Trophoblast cell (in vitro differentiated cells and primary cell): ENCODE measurements around the gene CELF5.

ENCODE experiments used
- DNase-seq, 2 donors: peaks; one replicate each; pipeline ENCODE4 v3.0.0-alpha.2; 2016
- H2AFZ ChIP-seq: 2 replicates; pipeline ENCODE4 v1.6.1; 2013; ENCODE audit warnings: low read length, moderate library complexity, mild to moderate bottlenecking; ENCODE audit not compliant: insufficient read depth, poor library complexity
- H2AK5ac ChIP-seq: 2 replicates; pipeline ENCODE4 v1.6.1; 2013; ENCODE audit warnings: mild to moderate bottlenecking, low read length
- H2BK120ac ChIP-seq: 2 replicates; pipeline ENCODE4 v1.6.1; 2013; ENCODE audit warnings: low read length, mild to moderate bottlenecking, moderate library complexity; ENCODE audit not compliant: insufficient read depth, poor library complexity
- H2BK12ac ChIP-seq: 2 replicates; pipeline ENCODE4 v1.6.1; 2013; ENCODE audit warnings: mild to moderate bottlenecking, low read length, moderate library complexity
- H2BK5ac ChIP-seq: 2 replicates; pipeline ENCODE4 v1.6.1; 2013; ENCODE audit warnings: low read length, low read depth, moderate library complexity, mild to moderate bottlenecking; ENCODE audit not compliant: poor library complexity
- H3K14ac ChIP-seq: 2 replicates; pipeline ENCODE4 v1.6.1; 2013; ENCODE audit warnings: mild to moderate bottlenecking, low read length
- H3K18ac ChIP-seq: 2 replicates; pipeline ENCODE4 v1.6.1; 2013; ENCODE audit warnings: mild to moderate bottlenecking, low read length
- H3K23ac ChIP-seq: 2 replicates; pipeline ENCODE4 v1.6.1; 2013; ENCODE audit warnings: low read length
- H3K27ac ChIP-seq: 2 replicates; pipeline ENCODE4 v1.5.1; 2013; ENCODE audit warnings: low read depth, mild to moderate bottlenecking, inconsistent platforms, low read length, moderate library complexity
- H3K27me3 ChIP-seq: 2 replicates; pipeline ENCODE4 v1.6.1; 2013; ENCODE audit warnings: inconsistent platforms, mild to moderate bottlenecking, low read length, moderate library complexity; ENCODE audit not compliant: insufficient read depth
- H3K36me3 ChIP-seq, 2 experiments: 1 replicate in 1 of 2; 2 replicates in 1 of 2; pipeline ENCODE4 v1.6.1; 2013; ENCODE audit warnings: low read length in 2 of 2, mild to moderate bottlenecking in 2 of 2, moderate library complexity in 1 of 2; ENCODE audit not compliant: insufficient read depth in 2 of 2, control insufficient read depth in 1 of 2
- H3K4ac ChIP-seq: 2 replicates; pipeline ENCODE4 v1.6.1; 2013; ENCODE audit warnings: low read depth, mild to moderate bottlenecking, low read length, moderate library complexity
- H3K4me1 ChIP-seq, 2 experiments: 1 replicate in 1 of 2; 2 replicates in 1 of 2; pipeline ENCODE4 v1.6.1; 2013; ENCODE audit warnings: low read length in 2 of 2, mild to moderate bottlenecking in 2 of 2, moderate library complexity in 1 of 2; ENCODE audit not compliant: insufficient read depth in 2 of 2, control insufficient read depth in 1 of 2
- H3K4me2 ChIP-seq: 2 replicates; pipeline ENCODE4 v1.6.1; 2013; ENCODE audit warnings: inconsistent platforms, mild to moderate bottlenecking, low read length, moderate library complexity
- H3K4me3 ChIP-seq: 2 replicates; pipeline ENCODE4 v1.5.1; 2013; ENCODE audit warnings: mild to moderate bottlenecking, low read depth, low read length, inconsistent platforms
- H3K79me1 ChIP-seq: one replicate; pipeline ENCODE4 v1.6.1; 2013; ENCODE audit warnings: low read length
- H3K79me2 ChIP-seq: 2 replicates; pipeline ENCODE4 v1.6.1; 2013; ENCODE audit warnings: low read length, mild to moderate bottlenecking; ENCODE audit not compliant: control insufficient read depth, insufficient read depth, poor library complexity
- H3K9ac ChIP-seq: 2 replicates; pipeline ENCODE4 v1.6.1; 2013; ENCODE audit warnings: mild to moderate bottlenecking, low read length
- H3K9me3 ChIP-seq: 2 replicates; pipeline ENCODE4 v1.6.1; 2013; ENCODE audit warnings: low read depth, mild to moderate bottlenecking, control low read depth, inconsistent platforms, low read length; ENCODE audit not compliant: insufficient read depth
- H4K12ac ChIP-seq: 2 replicates; pipeline ENCODE4 v1.6.1; 2013; ENCODE audit warnings: low read depth, mild to moderate bottlenecking, low read length, moderate library complexity
- H4K8ac ChIP-seq: 2 replicates; pipeline ENCODE4 v1.6.1; 2013; ENCODE audit warnings: low read depth, mild to moderate bottlenecking, low read length, moderate library complexity
- H4K91ac ChIP-seq: one replicate; pipeline ENCODE4 v1.6.1; 2013; ENCODE audit warnings: low read depth, mild to moderate bottlenecking, low read length, moderate library complexity
- WGBS: extraction: QIAGEN DNeasy Blood & Tissue Kit; methylation state at CpG from one replicate; pipeline ENCODE4 v1.1.7; 2013; ENCODE audit warnings: missing lambda C conversion rate; ENCODE audit not compliant: insufficient read length, insufficient coverage; ENCODE audit errors: extremely low coverage; 5-methylcytosine and 5-hydroxymethylcytosine counted together

The CELF5 gene

GRCh38 chr19:3253270-3253669 lies 28.8 kb downstream of the CELF5 start:
- no CpG with 5 or more reads among the region's 3 CpGs for WGBS

GRCh38 chr19:3254520-3254919 lies 30.1 kb downstream of the CELF5 start:
- H3K4ac ChIP-seq = no peak overlapping the region
- H3K4me1 ChIP-seq = no peaks in the 10 kb centered on the region
- H4K91ac ChIP-seq = no peak overlapping the region
- no peak overlapping the region for H4K8ac ChIP-seq
- no peaks in the 10 kb centered on the region for H3K79me2 ChIP-seq
- H3K79me1 ChIP-seq = no peaks in the 10 kb centered on the region
- no peak overlapping the region for H3K27ac ChIP-seq
- no peak overlapping the region for H2BK5ac ChIP-seq
- H3K23ac ChIP-seq = no peak overlapping the region
- no peak overlapping the region for H2AFZ ChIP-seq
- H2BK12ac ChIP-seq = no peak overlapping the region
- H4K12ac ChIP-seq = no peak overlapping the region
- H3K18ac ChIP-seq = no peak overlapping the region
- no peak overlapping the region for H3K4me3 ChIP-seq
- no peak overlapping the region for H3K9ac ChIP-seq
- no peaks in the 10 kb centered on the region for H3K27me3 ChIP-seq
- no peak overlapping the region for H2AK5ac ChIP-seq
- H3K14ac ChIP-seq = no peak overlapping the region
- DNase-seq = no peak
- H2BK120ac ChIP-seq = no peak overlapping the region
- H3K36me3 ChIP-seq = no peaks in the 10 kb centered on the region
- peaks cover 6% of the 10 kb centered on the region for H3K9me3 ChIP-seq
- H3K4me2 ChIP-seq = no peak overlapping the region

More at GRCh38 chr19:3253270-3253669, 28.8 kb downstream of the CELF5 start:
- Histone ChIP-seq H2BK12ac (no peak overlapping the region), H3K4ac (no peak overlapping the region), H3K27me3 (no peaks in the 10 kb centered on the region), H3K79me2 (no peaks in the 10 kb centered on the region), H2AFZ (no peak overlapping the region), H3K4me3 (no peak overlapping the region), H2BK120ac (no peak overlapping the region), H3K4me1 (no peaks in the 10 kb centered on the region), H3K9ac (no peak overlapping the region), H3K79me1 (no peaks in the 10 kb centered on the region), H4K12ac (no peak overlapping the region), H2BK5ac (no peak overlapping the region), H3K14ac (no peak overlapping the region), H3K27ac (no peak overlapping the region), H3K4me2 (no peak overlapping the region), H3K9me3 (peaks cover 8% of the 10 kb centered on the region), H3K18ac (no peak overlapping the region), H2AK5ac (no peak overlapping the region), H3K36me3 (no peaks in the 10 kb centered on the region), H4K91ac (no peak overlapping the region), H4K8ac (no peak overlapping the region), H3K23ac (no peak overlapping the region)
- no peak for DNase-seq

GRCh38 chr19:3257071-3257470 lies 32.6 kb downstream of the CELF5 start:
- Histone ChIP-seq H2AK5ac (no peak overlapping the region), H3K18ac (no peak overlapping the region), H2BK12ac (no peak overlapping the region), H3K27me3 (no peaks in the 10 kb centered on the region), H3K9me3 (peaks cover 4% of the 10 kb centered on the region), H4K8ac (no peak overlapping the region), H3K4me3 (no peak overlapping the region), H3K14ac (no peak overlapping the region), H4K12ac (no peak overlapping the region), H3K23ac (no peak overlapping the region), H4K91ac (no peak overlapping the region), H2AFZ (no peak overlapping the region), H2BK5ac (no peak overlapping the region), H3K4ac (no peak overlapping the region), H2BK120ac (no peak overlapping the region), H3K79me1 (no peaks in the 10 kb centered on the region), H3K27ac (no peak overlapping the region), H3K36me3 (no peaks in the 10 kb centered on the region), H3K79me2 (no peaks in the 10 kb centered on the region), H3K4me2 (no peak overlapping the region), H3K4me1 (no peaks in the 10 kb centered on the region), H3K9ac (no peak overlapping the region)
- no CpG with 5 or more reads among the region's 8 CpGs for WGBS
- no peak for DNase-seq

GRCh38 chr19:3262362-3262761 lies 37.9 kb downstream of the CELF5 start:
- H3K23ac ChIP-seq = no peak overlapping the region
- no peak overlapping the region for H4K8ac ChIP-seq
- H3K4me2 ChIP-seq = no peak overlapping the region
- H3K9ac ChIP-seq = no peak overlapping the region
- H4K91ac ChIP-seq = no peak overlapping the region
- H2BK5ac ChIP-seq = no peak overlapping the region
- H4K12ac ChIP-seq = no peak overlapping the region
- no peak overlapping the region for H2BK12ac ChIP-seq
- no CpG with 5 or more reads among the region's 7 CpGs for WGBS
- H2AK5ac ChIP-seq = no peak overlapping the region
- H3K4me1 ChIP-seq = no peaks in the 10 kb centered on the region
- no peaks in the 10 kb centered on the region for H3K79me2 ChIP-seq
- H3K4me3 ChIP-seq = no peak overlapping the region
- no peak overlapping the region for H2BK120ac ChIP-seq
- no peak overlapping the region for H3K14ac ChIP-seq
- peaks cover 2% of the 10 kb centered on the region for H3K9me3 ChIP-seq
- H3K27me3 ChIP-seq = no peaks in the 10 kb centered on the region
- DNase-seq = no peak
- H3K36me3 ChIP-seq = no peaks in the 10 kb centered on the region
- H3K18ac ChIP-seq = no peak overlapping the region
- no peak overlapping the region for H3K4ac ChIP-seq
- no peak overlapping the region for H3K27ac ChIP-seq
- no peaks in the 10 kb centered on the region for H3K79me1 ChIP-seq
- H2AFZ ChIP-seq = no peak overlapping the region
